HepG2 (cell line): ENCODE data around the gene TMCC1. TPM values are rescaled to one million over a fixed set of nuclear protein-coding genes. Genes with fewer than 3 reads are reported as not detected.

Experiments
- CBFB ChIP-seq: sonication (generic); formaldehyde crosslinking; IDR thresholded peaks from 2 replicates; pipeline ENCODE4 v1.4.0; 2020; ENCODE audit warnings: missing genetic modification reagents
- HNF4A ChIP-seq: sonication (generic); formaldehyde crosslinking; IDR thresholded peaks from 2 replicates; pipeline ENCODE4 v1.4.0; 2020; ENCODE audit warnings: missing genetic modification reagents
- MATR3 ChIP-seq: sonication (generic); formaldehyde crosslinking; IDR thresholded peaks from 2 replicates; pipeline ENCODE4 v1.4.0; 2020; ENCODE audit warnings: missing genetic modification reagents
- SMYD3 ChIP-seq: sonication (generic); formaldehyde crosslinking; IDR thresholded peaks from 2 replicates; pipeline ENCODE4 v1.8.1; 2023; ENCODE audit warnings: mild to moderate bottlenecking, missing genetic modification reagents
- TOPORS ChIP-seq: sonication (generic); formaldehyde crosslinking; IDR thresholded peaks from 2 replicates; pipeline ENCODE4 v1.8.0; 2023; ENCODE audit warnings: mild to moderate bottlenecking, missing genetic modification reagents
- ZNF143 ChIP-seq: sonication (generic); formaldehyde crosslinking; IDR thresholded peaks from 2 replicates; pipeline ENCODE4 v1.4.0; 2020; ENCODE audit warnings: missing genetic modification reagents
- ZNF160 ChIP-seq: sonication (generic); formaldehyde crosslinking; IDR thresholded peaks from 2 replicates; pipeline ENCODE4 v1.8.0; 2022; ENCODE audit warnings: mild to moderate bottlenecking, inconsistent platforms, missing genetic modification reagents
- ZNF891 ChIP-seq: sonication (generic); formaldehyde crosslinking; IDR thresholded peaks from 2 replicates; pipeline ENCODE4 v1.5.0; 2020; ENCODE audit warnings: mild to moderate bottlenecking, missing genetic modification reagents
- polyA plus RNA-seq, 8 experiments: library from polyadenylated mRNA; depleted of rRNA in 3 of 8; stranded (reverse) in 7 of 8; unstranded in 1 of 8; fragments of >200 nt; fragmentation: Illumina TruSeq in 4 of 8; extraction: Trizol in 4 of 8; gene quantifications; 2 replicates each; pipeline versions ENCODE4 v1.2.1 to v1.2.3, GENCODE V29; 2011 to 2016; ENCODE audit warnings: low read depth in 4 of 8, missing spikeins in 1 of 8, mixed read lengths in 1 of 8; ENCODE audit not compliant: insufficient read depth in 1 of 8
- total RNA-seq, 5 experiments: library from RNA; depleted of rRNA; stranded (reverse); fragments of >200 nt; fragmentation: Illumina TruSeq; extraction: Trizol; gene quantifications; 2 replicates each; pipeline ENCODE4 v1.2.3, GENCODE V29; 2016; ENCODE audit warnings: low read depth in 1 of 5
- TF ChIP-seq, protein P1 (sequence below): sonication (generic); formaldehyde crosslinking; IDR thresholded peaks from one replicate; pipeline ENCODE4 v1.5.1; 2020; ENCODE audit warnings: mild to moderate bottlenecking, missing genetic modification reagents; ENCODE audit errors: not compliant biosample characterization
- TF ChIP-seq, protein P2 (sequence below): sonication (generic); formaldehyde crosslinking; IDR thresholded peaks from 2 replicates; pipeline ENCODE4 v1.4.0; 2020; ENCODE audit warnings: missing genetic modification reagents, borderline replicate concordance
- TF ChIP-seq, protein P3 (sequence below): IDR thresholded peaks from 2 replicates; pipeline ENCODE4 v1.6.1; 2018; ENCODE audit warnings: missing genetic modification reagents, mild to moderate bottlenecking, missing compliant biosample characterization
- TF ChIP-seq, protein P4 (sequence below): sonication (generic); formaldehyde crosslinking; IDR thresholded peaks from 2 replicates; pipeline ENCODE4 v1.4.0; 2020; ENCODE audit warnings: missing genetic modification reagents

Gene TMCC1
- total and polyA plus RNA-seq, 2 of the 13 experiments (the other 11 are each of a cell fraction or from before 2014, with no cell fraction given) = 12.1 to 264 TPM

DNA sequence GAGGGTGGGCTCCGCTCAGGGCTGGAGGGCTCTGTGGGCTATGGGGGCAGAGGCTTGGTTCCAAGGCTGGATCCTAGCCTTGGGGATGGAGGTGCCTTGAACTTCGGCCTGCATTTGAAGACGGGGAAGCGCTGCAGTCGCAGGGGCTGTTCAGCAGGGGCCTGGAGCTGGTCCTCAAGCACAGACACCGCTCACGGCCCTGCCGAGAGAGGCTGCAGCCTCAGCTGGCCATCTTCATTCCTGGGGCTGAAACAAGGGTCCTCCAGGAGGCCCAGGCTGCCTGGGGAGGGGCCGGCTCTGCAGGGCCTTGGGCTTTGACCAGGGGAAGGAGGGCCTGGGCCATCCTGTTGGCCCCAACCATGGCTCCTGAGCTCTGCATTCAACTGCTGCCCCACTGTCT is 261.5 kb downstream of the TMCC1 start (continued):
- TF ChIP-seq, protein P1, sequence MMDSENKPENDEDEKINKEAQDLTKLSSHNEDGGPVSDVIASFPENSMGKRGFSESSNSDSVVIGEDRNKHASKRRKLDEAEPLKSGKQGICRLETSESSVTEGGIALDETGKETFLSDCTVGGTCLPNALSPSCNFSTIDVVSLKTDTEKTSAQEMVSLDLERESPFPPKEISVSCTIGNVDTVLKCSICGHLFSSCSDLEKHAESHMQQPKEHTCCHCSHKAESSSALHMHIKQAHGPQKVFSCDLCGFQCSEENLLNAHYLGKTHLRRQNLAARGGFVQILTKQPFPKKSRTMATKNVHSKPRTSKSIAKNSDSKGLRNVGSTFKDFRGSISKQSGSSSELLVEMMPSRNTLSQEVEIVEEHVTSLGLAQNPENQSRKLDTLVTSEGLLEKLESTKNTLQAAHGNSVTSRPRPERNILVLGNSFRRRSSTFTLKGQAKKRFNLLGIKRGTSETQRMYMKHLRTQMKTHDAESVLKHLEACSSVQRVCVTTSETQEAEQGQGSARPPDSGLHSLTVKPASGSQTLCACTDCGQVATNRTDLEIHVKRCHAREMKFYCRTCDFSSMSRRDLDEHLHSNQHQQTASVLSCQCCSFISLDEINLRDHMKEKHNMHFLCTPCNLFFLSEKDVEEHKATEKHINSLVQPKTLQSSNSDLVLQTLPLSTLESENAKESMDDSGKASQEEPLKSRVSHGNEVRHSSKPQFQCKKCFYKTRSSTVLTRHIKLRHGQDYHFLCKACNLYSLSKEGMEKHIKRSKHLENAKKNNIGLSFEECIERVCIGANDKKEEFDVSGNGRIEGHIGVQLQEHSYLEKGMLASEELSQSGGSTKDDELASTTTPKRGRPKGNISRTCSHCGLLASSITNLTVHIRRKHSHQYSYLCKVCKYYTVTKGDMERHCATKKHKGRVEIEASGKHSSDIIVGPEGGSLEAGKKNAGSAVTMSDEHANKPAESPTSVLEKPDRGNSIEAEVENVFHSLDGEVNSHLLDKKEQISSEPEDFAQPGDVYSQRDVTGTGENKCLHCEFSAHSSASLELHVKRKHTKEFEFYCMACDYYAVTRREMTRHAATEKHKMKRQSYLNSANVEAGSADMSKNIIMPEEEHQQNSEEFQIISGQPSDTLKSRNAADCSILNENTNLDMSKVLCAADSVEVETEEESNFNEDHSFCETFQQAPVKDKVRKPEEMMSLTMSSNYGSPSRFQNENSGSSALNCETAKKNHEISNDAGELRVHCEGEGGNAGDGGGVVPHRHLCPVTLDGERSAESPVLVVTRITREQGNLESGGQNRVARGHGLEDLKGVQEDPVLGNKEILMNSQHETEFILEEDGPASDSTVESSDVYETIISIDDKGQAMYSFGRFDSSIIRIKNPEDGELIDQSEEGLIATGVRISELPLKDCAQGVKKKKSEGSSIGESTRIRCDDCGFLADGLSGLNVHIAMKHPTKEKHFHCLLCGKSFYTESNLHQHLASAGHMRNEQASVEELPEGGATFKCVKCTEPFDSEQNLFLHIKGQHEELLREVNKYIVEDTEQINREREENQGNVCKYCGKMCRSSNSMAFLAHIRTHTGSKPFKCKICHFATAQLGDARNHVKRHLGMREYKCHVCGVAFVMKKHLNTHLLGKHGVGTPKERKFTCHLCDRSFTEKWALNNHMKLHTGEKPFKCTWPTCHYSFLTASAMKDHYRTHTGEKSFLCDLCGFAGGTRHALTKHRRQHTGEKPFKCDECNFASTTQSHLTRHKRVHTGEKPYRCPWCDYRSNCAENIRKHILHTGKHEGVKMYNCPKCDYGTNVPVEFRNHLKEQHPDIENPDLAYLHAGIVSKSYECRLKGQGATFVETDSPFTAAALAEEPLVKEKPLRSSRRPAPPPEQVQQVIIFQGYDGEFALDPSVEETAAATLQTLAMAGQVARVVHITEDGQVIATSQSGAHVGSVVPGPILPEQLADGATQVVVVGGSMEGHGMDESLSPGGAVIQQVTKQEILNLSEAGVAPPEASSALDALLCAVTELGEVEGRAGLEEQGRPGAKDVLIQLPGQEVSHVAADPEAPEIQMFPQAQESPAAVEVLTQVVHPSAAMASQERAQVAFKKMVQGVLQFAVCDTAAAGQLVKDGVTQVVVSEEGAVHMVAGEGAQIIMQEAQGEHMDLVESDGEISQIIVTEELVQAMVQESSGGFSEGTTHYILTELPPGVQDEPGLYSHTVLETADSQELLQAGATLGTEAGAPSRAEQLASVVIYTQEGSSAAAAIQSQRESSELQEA = no peak
- TF ChIP-seq CBFB = no peak
- TF ChIP-seq, protein P2, sequence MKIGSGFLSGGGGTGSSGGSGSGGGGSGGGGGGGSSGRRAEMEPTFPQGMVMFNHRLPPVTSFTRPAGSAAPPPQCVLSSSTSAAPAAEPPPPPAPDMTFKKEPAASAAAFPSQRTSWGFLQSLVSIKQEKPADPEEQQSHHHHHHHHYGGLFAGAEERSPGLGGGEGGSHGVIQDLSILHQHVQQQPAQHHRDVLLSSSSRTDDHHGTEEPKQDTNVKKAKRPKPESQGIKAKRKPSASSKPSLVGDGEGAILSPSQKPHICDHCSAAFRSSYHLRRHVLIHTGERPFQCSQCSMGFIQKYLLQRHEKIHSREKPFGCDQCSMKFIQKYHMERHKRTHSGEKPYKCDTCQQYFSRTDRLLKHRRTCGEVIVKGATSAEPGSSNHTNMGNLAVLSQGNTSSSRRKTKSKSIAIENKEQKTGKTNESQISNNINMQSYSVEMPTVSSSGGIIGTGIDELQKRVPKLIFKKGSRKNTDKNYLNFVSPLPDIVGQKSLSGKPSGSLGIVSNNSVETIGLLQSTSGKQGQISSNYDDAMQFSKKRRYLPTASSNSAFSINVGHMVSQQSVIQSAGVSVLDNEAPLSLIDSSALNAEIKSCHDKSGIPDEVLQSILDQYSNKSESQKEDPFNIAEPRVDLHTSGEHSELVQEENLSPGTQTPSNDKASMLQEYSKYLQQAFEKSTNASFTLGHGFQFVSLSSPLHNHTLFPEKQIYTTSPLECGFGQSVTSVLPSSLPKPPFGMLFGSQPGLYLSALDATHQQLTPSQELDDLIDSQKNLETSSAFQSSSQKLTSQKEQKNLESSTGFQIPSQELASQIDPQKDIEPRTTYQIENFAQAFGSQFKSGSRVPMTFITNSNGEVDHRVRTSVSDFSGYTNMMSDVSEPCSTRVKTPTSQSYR (CRISPR knock-in tag) = no peak
- no peak for TF ChIP-seq ZNF143 (CRISPR knock-in tag)
- no peak for TF ChIP-seq SMYD3
- TF ChIP-seq, protein P3, sequence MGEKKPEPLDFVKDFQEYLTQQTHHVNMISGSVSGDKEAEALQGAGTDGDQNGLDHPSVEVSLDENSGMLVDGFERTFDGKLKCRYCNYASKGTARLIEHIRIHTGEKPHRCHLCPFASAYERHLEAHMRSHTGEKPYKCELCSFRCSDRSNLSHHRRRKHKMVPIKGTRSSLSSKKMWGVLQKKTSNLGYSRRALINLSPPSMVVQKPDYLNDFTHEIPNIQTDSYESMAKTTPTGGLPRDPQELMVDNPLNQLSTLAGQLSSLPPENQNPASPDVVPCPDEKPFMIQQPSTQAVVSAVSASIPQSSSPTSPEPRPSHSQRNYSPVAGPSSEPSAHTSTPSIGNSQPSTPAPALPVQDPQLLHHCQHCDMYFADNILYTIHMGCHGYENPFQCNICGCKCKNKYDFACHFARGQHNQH (CRISPR knock-in tag) = no peak
- TF ChIP-seq TOPORS (CRISPR knock-in tag) = no peak
- TF ChIP-seq, protein P4, sequence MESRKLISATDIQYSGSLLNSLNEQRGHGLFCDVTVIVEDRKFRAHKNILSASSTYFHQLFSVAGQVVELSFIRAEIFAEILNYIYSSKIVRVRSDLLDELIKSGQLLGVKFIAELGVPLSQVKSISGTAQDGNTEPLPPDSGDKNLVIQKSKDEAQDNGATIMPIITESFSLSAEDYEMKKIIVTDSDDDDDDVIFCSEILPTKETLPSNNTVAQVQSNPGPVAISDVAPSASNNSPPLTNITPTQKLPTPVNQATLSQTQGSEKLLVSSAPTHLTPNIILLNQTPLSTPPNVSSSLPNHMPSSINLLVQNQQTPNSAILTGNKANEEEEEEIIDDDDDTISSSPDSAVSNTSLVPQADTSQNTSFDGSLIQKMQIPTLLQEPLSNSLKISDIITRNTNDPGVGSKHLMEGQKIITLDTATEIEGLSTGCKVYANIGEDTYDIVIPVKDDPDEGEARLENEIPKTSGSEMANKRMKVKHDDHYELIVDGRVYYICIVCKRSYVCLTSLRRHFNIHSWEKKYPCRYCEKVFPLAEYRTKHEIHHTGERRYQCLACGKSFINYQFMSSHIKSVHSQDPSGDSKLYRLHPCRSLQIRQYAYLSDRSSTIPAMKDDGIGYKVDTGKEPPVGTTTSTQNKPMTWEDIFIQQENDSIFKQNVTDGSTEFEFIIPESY (CRISPR knock-in tag) = peak; percentile 58
- TF ChIP-seq ZNF160 (CRISPR knock-in tag) = no peak
- no peak for TF ChIP-seq ZNF891
- TF ChIP-seq MATR3 (CRISPR knock-in tag) = no peak
- TF ChIP-seq HNF4A (CRISPR knock-in tag) = peak; percentile 18; the same call in 1 of the 2 replicates
